Chondrocyte (in vitro differentiated cells): Measurements from ENCODE around the gene ACTA1. TPM values are rescaled to one million over a fixed set of nuclear protein-coding genes. Genes with fewer than 3 reads are reported as not detected.
"Not testable (repeated sequence)": the region's sequence is repeated elsewhere in the genome, so short reads cannot be mapped to it uniquely, and the experiment has no call there.

Source experiments
- DNase-seq: peaks from one replicate; pipeline ENCODE4 v3.0.0; 2021; ENCODE audit warnings: mixed read lengths, low spot score
- H3K27ac Mint-ChIP-seq: one replicate; pipeline ENCODE4 v1.8.0; 2021; ENCODE audit warnings: mild to moderate bottlenecking, moderate library complexity, mixed read lengths; ENCODE audit not compliant: unreplicated experiment
- H3K27me3 Mint-ChIP-seq: 2 replicates; pipeline ENCODE4 v1.8.0; 2021; ENCODE audit warnings: low read depth, mixed read lengths
- H3K36me3 Mint-ChIP-seq: 2 replicates; pipeline ENCODE4 v1.8.0; 2021; ENCODE audit warnings: low read depth, mixed read lengths
- H3K4me1 Mint-ChIP-seq: 2 replicates; pipeline ENCODE4 v1.8.0; 2021; ENCODE audit warnings: low read depth, mild to moderate bottlenecking, mixed read lengths
- H3K4me3 Mint-ChIP-seq: one replicate; pipeline ENCODE4 v1.8.0; 2021; ENCODE audit warnings: mild to moderate bottlenecking, moderate library complexity, mixed read lengths; ENCODE audit not compliant: unreplicated experiment
- H3K9me3 Mint-ChIP-seq: 2 replicates; pipeline ENCODE4 v1.8.0; 2021; ENCODE audit warnings: low read depth, mixed read lengths
- total RNA-seq: library from RNA; stranded (reverse); gene quantifications from 3 replicates; pipeline ENCODE4 v1.2.1, GENCODE V29; 2021
- TF ChIP-seq, protein P1 (sequence below): fragments of 200-600 bp; sonication (generic); IDR thresholded peaks from 2 replicates; pipeline ENCODE4 v1.5.0; 2021; ENCODE audit warnings: antibody characterized with exemption, mild to moderate bottlenecking, moderate library complexity

Gene ACTA1
- total RNA-seq, 1 donor from 2014 or later, result 3.5 TPM

DNA sequence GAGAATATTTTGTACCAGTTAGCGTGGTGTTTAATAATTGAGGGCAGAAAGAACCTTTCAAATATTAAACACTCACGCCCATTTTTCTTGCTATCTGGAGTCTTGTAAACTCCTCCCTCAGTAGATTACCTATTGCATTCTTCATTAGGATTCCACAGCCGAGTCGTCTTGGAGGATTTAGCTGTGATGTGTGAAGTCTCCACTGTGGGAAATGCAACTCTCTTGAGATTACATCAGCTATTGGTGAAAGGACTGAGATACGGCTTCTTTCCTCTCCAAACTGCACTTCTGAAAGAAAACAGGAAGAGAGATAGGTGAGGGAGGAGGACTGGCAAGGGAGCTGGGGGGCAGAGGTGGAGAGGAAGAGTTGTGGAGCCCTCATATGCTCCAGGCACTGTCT lies 36.1 kb downstream of the ACTA1 start:
- no peaks in the 10 kb centered on the region for H3K4me1 Mint-ChIP-seq
- no peaks in the 10 kb centered on the region for H3K9me3 Mint-ChIP-seq
- peaks cover 2% of the 10 kb centered on the region for H3K36me3 Mint-ChIP-seq
- H3K27me3 Mint-ChIP-seq, result peaks cover 16% of the 10 kb centered on the region
- TF ChIP-seq, protein P1, sequence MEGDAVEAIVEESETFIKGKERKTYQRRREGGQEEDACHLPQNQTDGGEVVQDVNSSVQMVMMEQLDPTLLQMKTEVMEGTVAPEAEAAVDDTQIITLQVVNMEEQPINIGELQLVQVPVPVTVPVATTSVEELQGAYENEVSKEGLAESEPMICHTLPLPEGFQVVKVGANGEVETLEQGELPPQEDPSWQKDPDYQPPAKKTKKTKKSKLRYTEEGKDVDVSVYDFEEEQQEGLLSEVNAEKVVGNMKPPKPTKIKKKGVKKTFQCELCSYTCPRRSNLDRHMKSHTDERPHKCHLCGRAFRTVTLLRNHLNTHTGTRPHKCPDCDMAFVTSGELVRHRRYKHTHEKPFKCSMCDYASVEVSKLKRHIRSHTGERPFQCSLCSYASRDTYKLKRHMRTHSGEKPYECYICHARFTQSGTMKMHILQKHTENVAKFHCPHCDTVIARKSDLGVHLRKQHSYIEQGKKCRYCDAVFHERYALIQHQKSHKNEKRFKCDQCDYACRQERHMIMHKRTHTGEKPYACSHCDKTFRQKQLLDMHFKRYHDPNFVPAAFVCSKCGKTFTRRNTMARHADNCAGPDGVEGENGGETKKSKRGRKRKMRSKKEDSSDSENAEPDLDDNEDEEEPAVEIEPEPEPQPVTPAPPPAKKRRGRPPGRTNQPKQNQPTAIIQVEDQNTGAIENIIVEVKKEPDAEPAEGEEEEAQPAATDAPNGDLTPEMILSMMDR, result no peak
- H3K4me3 Mint-ChIP-seq, result no peak overlapping the region
- no peak for DNase-seq
- no peak overlapping the region for H3K27ac Mint-ChIP-seq

DNA sequence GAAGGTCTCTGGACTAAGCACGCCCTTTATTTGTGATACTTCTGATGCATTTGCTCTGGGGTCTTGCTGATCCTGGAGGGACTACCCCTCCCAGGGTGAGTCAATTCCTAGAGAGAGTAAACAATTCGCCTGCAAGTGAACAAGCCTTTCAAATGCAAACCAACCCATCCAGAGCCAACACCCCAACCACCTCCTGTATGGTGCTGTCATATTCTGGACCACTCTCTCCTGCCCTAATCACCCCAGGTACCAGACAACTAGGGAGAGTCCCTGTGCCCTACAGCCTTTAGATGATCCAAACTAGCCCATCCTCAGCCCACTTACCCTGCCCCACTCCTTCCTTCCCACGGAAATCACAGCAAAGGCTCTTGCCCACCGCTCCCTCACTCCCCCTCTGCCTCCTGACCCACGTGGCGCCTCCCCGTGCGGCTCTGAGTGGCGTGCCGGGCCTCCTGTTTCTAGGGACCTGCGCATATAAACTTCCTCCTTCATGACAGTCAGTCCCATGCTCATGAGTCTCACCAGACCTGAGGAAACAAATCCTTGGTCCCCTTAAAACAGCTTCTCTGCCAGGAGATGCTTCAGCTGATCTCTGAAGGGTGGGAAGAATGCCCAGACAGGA lies 37.2 kb downstream of the ACTA1 start:
- Mint-ChIP-seq H3K36me3 (peaks cover 2% of the 10 kb centered on the region), H3K9me3 (no peaks in the 10 kb centered on the region), H3K4me1 (no peaks in the 10 kb centered on the region), H3K27me3 (peaks cover 12% of the 10 kb centered on the region), H3K4me3 (no peak overlapping the region), H3K27ac (no peak overlapping the region)
- no peak for DNase-seq
- TF ChIP-seq, protein P1, result no peak

DNA sequence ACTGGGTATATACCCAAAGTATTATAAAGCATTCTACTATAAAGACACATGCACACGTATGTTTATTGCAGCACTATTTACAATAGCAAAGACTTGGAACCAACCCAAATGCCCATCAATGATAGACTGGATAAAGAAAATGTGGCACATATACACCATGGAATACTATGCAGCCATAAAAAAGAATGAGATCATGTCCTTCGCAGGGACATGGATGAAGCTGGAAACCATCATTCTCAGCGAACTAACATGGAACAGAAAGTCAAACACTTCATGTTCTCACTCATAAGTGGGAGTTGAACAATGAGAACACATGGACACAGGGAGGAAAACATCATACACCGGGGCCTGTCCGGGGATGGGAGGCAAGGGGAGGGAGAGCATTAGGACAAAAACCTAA lies 39.4 kb downstream of the ACTA1 start:
- H3K4me1 Mint-ChIP-seq, H3K4me3 Mint-ChIP-seq, H3K27me3 Mint-ChIP-seq, H3K36me3 Mint-ChIP-seq, DNase-seq, H3K9me3 Mint-ChIP-seq, H3K27ac Mint-ChIP-seq: not testable (repeated sequence)

DNA sequence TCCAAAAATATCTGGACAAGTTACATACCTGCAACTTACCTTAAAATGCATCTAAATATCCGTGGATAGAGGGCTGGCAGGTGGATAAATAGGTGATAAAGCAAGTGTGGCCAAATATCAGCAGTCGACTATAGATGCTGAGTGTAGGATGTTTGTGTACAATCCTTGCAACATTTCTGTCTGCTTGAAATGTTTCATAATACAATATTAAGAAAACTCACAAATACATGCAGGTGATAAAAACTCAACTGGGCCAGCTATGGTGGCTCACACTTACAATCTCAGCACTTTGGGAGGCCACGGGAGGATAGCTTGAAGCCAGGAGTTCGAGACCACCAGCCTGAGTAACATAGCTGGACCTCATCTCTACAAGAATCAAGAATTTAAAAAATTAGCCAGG lies 41.0 kb downstream of the ACTA1 start:
- Mint-ChIP-seq H3K9me3 (peaks cover 2% of the 10 kb centered on the region), H3K4me1 (peaks cover 19% of the 10 kb centered on the region), H3K27ac (no peak overlapping the region), H3K27me3 (peaks cover 3% of the 10 kb centered on the region), H3K4me3 (no peak overlapping the region), H3K36me3 (no peaks in the 10 kb centered on the region)
- no peak for DNase-seq
- TF ChIP-seq, protein P1, result no peak

DNA sequence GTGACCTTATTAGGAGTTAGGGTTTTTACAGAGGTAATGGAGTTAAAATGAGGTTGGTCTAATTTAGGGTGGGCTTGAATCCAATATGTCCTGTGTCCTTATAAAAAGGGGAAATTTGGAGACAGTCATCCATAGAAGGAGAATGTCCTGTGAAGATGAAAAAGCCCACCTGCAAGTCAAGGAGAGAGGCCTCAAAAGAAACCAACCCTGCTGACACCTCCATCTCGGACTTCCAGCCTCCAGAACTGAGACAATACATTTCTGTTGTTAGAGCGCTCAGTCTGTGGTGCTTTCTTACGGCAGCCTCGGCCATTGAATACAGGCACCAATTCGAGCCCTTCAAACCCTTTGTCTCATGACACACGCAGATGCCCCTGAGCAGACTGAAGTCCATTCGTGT lies 43.8 kb downstream of the ACTA1 start:
- Mint-ChIP-seq H3K36me3 (no peaks in the 10 kb centered on the region), H3K4me1 (peaks cover 20% of the 10 kb centered on the region), H3K27ac (no peak overlapping the region), H3K9me3 (peaks cover 2% of the 10 kb centered on the region), H3K27me3 (no peaks in the 10 kb centered on the region), H3K4me3 (no peak overlapping the region)
- TF ChIP-seq, protein P1, result no peak
- no peak for DNase-seq

DNA sequence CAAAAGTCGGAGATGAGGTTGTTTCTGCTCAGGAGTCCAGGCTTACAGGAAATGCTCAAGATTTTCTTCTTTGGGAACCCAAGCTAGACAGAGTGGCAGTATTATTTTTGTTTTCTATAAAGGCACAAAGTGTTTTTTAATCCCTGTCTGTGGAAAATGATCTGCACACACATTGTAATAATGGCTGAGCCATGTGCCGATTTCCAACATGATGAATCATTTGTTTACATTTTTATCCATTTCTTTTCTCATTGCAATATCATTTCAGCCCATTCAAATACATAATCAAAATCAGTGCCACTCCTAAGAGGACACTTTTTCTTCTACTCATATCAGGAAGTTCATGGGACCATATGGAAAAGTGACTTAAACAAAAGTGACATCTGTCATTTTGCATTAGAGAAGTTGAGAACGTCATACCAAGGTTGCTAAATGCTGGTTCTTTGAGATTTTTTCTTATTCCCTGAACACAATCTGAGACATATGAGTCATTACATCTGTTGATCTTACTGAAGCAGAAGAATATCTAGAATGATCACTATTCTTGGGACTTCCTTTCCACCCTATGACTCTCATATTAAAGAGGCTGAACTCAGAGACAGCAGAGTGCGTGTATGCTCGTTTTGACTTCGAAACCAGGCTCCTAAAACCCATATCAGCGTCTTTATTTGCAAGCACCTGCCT lies 44.9 kb downstream of the ACTA1 start:
- peaks cover 2% of the 10 kb centered on the region for H3K9me3 Mint-ChIP-seq
- H3K36me3 Mint-ChIP-seq, result no peaks in the 10 kb centered on the region
- peak overlapping the region; percentile 76 for H3K27ac Mint-ChIP-seq
- H3K27me3 Mint-ChIP-seq, result no peaks in the 10 kb centered on the region
- no peak for DNase-seq
- H3K4me3 Mint-ChIP-seq, result peak overlapping the region; percentile 1
- H3K4me1 Mint-ChIP-seq, result peaks cover 20% of the 10 kb centered on the region
- TF ChIP-seq, protein P1, result no peak
